GM13976 (cell line): ENCODE data around the gene KRT82.
"Not testable (repeated sequence)": the region's sequence is repeated elsewhere in the genome, so short reads cannot be mapped to it uniquely, and the experiment has no call there.

ENCODE experiments used
- DNase-seq: peaks from one replicate; pipeline ENCODE4 v3.0.0; 2012; ENCODE audit warnings: low spot score
- CTCF ChIP-seq: IDR thresholded peaks from 2 replicates; pipeline ENCODE4 v1.5.1; 2012; ENCODE audit warnings: borderline replicate concordance, mild to moderate bottlenecking; ENCODE audit not compliant: insufficient read depth; ENCODE audit errors: extremely low read depth, missing control alignments, control extremely low read depth
- in situ Hi-C: fragments of 300-500 bp; cut with MboI; formaldehyde crosslinking; loops from one replicate; pipeline ENCODE4 v1.12.0; 2022; ENCODE audit warnings: low sequenced_read_pairs, mixed read lengths, inconsistent platforms; ENCODE audit not compliant: unreplicated experiment

KRT82 gene

GRCh38 chr12:52405922-52406385 lies at the start of gene KRT82:
KRT82 (minus strand) TSS chr12:52406335; CDS start chr12:52406277, 58 bp downstream.
- in situ Hi-C loops = no loop called here
- TF ChIP-seq CTCF = no peak

GRCh38 chr12:52455821-52456220 lies 49.7 kb upstream of the KRT82 start:
- DNase-seq = no peak
- in situ Hi-C loops = no loop called here
- no peak for TF ChIP-seq CTCF

More at GRCh38 chr12:52405922-52406385, at the start of gene KRT82:
- no peak for DNase-seq

- no peak for DNase-seq
- in situ Hi-C loops = no loop called here
- no peak for TF ChIP-seq CTCF
Observed at GRCh38 chr12:52454411-52455201, 48.5 kb upstream of the KRT82 start.

- no peak for TF ChIP-seq CTCF
- in situ Hi-C loops = no loop called here
- DNase-seq = no peak
Observed at GRCh38 chr12:52452101-52452500, 46.0 kb upstream of the KRT82 start, which contains the start of gene KRT6B. KRT6B (minus strand) TSS chr12:52452146; CDS start chr12:52452078, 68 bp downstream.

GRCh38 chr12:52448228-52448627 lies 42.1 kb upstream of the KRT82 start:
- in situ Hi-C loops = no loop called here
- no peak for TF ChIP-seq CTCF
- DNase-seq = no peak

GRCh38 chr12:52447196-52447595 lies 41.1 kb upstream of the KRT82 start:
- in situ Hi-C loops, DNase-seq: not testable (repeated sequence)

- DNase-seq = no peak
- in situ Hi-C loops = no loop called here
- TF ChIP-seq CTCF = no peak
Observed at GRCh38 chr12:52446367-52447045, 40.4 kb upstream of the KRT82 start.
